Parathyroid adenoma (tissue), 2 donors: ENCODE results near the gene CAPZB.

ENCODE experiments used
- H2AFZ ChIP-seq: fragments of 300-600 bp; sonication (generic); one replicate; pipeline ENCODE4 v1.7.0; 2017; ENCODE audit warnings: antibody characterized with exemption, mild to moderate bottlenecking
- H3K27ac ChIP-seq: fragments of 300-600 bp; sonication (generic); one replicate; pipeline ENCODE4 v1.7.0; 2017
- H3K27me3 ChIP-seq: fragments of 300-600 bp; sonication (generic); one replicate; pipeline ENCODE4 v1.7.0; 2017; ENCODE audit warnings: low read length; ENCODE audit not compliant: control insufficient read depth, insufficient read depth
- H3K36me3 ChIP-seq: fragments of 300-600 bp; sonication (generic); one replicate; pipeline ENCODE4 v1.7.0; 2017; ENCODE audit warnings: low read length; ENCODE audit not compliant: control insufficient read depth, insufficient read depth
- H3K4me1 ChIP-seq: fragments of 300-600 bp; sonication (generic); one replicate; pipeline ENCODE4 v1.7.0; 2017; ENCODE audit warnings: control low read depth
- H3K4me2 ChIP-seq: fragments of 300-600 bp; sonication (generic); one replicate; pipeline ENCODE4 v1.7.0; 2017; ENCODE audit warnings: low read length
- H3K4me3 ChIP-seq: fragments of 300-600 bp; sonication (generic); one replicate; pipeline ENCODE4 v1.7.0; 2017; ENCODE audit warnings: low read depth, low read length
- H3K79me2 ChIP-seq: fragments of 300-600 bp; sonication (generic); one replicate; pipeline ENCODE4 v1.7.0; 2017; ENCODE audit warnings: control low read depth
- H3K9ac ChIP-seq: fragments of 300-600 bp; sonication (generic); one replicate; pipeline ENCODE4 v1.7.0; 2017; ENCODE audit warnings: mild to moderate bottlenecking
- H3K9me3 ChIP-seq: fragments of 300-600 bp; sonication (generic); one replicate; pipeline ENCODE4 v1.7.0; 2017; ENCODE audit warnings: low read length; ENCODE audit not compliant: control insufficient read depth
- TF ChIP-seq, protein P1 (sequence below): fragments of 300-600 bp; sonication (generic); IDR thresholded peaks from one replicate; pipeline ENCODE4 v1.7.0; 2017; ENCODE audit warnings: antibody characterized with exemption, mild to moderate bottlenecking
- donor health status: primary hyperparathyroidism.

Gene CAPZB

DNA sequence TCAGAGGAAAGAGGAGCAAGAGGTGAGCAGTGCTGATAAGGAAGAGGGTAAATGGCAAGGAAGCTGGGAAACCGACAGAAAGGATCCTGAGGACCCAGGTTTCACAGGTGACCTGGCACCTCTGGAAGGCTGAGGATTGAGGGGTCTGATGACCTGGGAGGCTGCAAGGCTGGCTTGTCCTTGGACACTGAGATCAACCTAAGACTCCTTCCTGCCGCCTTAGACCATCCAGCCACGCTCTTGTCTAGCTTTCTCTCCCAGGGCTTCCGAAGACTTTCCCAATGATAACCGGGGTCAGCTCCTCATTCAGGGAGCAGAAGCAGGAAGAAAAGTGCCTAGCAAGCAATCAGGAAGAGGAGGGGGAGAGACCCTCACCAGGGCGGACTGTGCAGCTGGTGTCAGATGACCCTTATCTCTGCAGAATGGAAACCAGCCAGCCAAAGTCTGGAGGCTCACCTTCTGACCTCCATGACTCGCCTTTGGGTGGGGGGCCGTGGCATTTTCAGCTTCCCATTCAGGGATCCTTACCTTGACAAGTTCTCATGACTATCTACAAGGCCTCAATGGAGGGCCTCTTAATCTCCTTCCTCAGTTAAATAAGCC, 77.7 kb downstream of the CAPZB start:
- Histone ChIP-seq H3K9ac (no peak overlapping the region), H3K4me1 (no peaks in the 10 kb centered on the region)

DNA sequence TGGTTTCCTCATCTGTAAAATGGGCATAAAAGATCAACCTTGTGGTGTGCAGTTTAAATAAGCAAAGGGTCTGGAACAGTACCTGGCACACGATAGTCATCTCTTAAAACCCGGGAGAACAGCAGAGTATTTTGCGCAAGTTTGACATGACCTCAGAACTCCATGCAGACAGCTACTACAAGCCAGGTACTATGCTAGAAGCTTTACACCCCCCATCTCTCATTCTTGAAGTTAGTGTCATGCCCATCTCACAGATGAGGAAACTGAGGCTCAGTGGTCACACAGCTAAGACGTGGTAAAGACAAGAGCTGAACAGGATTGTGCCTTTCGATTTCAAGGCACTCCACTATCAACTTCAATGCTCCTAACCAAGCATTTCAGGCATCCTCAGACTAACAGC, 78.7 kb downstream of the CAPZB start:
- Histone ChIP-seq H3K9ac (no peak overlapping the region), H3K9me3 (no peaks in the 10 kb centered on the region), H3K36me3 (no peaks in the 10 kb centered on the region), H3K27me3 (no peaks in the 10 kb centered on the region), H2AFZ (no peak overlapping the region), H3K4me1 (no peaks in the 10 kb centered on the region), H3K27ac (no peak overlapping the region), H3K4me2 (no peak overlapping the region), H3K79me2 (peaks cover 19% of the 10 kb centered on the region), H3K4me3 (no peak overlapping the region)
- TF ChIP-seq, protein P1, sequence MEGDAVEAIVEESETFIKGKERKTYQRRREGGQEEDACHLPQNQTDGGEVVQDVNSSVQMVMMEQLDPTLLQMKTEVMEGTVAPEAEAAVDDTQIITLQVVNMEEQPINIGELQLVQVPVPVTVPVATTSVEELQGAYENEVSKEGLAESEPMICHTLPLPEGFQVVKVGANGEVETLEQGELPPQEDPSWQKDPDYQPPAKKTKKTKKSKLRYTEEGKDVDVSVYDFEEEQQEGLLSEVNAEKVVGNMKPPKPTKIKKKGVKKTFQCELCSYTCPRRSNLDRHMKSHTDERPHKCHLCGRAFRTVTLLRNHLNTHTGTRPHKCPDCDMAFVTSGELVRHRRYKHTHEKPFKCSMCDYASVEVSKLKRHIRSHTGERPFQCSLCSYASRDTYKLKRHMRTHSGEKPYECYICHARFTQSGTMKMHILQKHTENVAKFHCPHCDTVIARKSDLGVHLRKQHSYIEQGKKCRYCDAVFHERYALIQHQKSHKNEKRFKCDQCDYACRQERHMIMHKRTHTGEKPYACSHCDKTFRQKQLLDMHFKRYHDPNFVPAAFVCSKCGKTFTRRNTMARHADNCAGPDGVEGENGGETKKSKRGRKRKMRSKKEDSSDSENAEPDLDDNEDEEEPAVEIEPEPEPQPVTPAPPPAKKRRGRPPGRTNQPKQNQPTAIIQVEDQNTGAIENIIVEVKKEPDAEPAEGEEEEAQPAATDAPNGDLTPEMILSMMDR: no peak

More for the DNA sequence above, 77.7 kb downstream of the CAPZB start:
- H3K79me2 ChIP-seq: peaks cover 16% of the 10 kb centered on the region
- no peak overlapping the region for H2AFZ ChIP-seq
- H3K27me3 ChIP-seq: no peaks in the 10 kb centered on the region
- H3K9me3 ChIP-seq: no peaks in the 10 kb centered on the region
- TF ChIP-seq, protein P1: no peak
- no peak overlapping the region for H3K4me3 ChIP-seq
- no peaks in the 10 kb centered on the region for H3K36me3 ChIP-seq
- H3K27ac ChIP-seq: no peak overlapping the region
- no peak overlapping the region for H3K4me2 ChIP-seq

DNA sequence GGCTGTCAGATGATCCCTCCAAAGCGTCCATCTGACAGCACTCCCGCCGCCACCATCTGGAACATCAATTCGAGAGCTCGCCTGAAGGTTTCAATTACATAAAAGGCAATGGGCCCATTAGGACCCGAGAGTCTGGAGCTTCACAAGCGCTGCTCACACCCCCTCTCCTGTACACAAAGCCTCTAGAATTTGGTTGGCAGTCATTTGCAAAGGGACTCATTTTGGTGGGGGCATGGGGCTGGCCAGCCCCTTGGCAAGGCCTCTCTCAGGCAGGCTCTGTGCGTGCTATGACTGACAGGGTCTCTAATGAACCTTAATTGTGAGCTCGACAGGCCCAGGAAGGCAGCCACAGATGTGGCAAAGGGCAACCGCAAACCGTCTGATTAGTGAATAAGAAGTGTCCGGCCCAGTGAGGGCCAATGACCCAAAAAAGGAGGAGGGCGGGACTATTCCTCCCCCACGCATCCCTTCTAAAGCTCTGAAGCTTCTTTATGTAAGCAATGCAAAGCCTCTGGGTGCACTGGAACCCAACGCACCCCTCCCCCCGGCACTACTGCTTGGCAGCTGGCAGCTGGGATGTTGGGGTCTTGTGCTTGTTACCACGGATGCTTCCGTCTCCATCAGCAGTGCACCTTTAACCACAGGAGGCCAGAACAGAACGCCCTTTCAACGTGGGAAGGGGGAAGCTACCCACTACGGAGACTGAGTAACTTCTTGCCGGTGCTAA, 79.4 kb downstream of the CAPZB start:
- Histone ChIP-seq H3K36me3 (no peaks in the 10 kb centered on the region), H2AFZ (no peak overlapping the region), H3K79me2 (peaks cover 19% of the 10 kb centered on the region), H3K4me2 (no peak overlapping the region), H3K4me1 (peaks cover 4% of the 10 kb centered on the region), H3K27ac (no peak overlapping the region), H3K27me3 (no peaks in the 10 kb centered on the region), H3K9ac (no peak overlapping the region), H3K9me3 (no peaks in the 10 kb centered on the region), H3K4me3 (no peak overlapping the region)
- TF ChIP-seq, protein P1: no peak

DNA sequence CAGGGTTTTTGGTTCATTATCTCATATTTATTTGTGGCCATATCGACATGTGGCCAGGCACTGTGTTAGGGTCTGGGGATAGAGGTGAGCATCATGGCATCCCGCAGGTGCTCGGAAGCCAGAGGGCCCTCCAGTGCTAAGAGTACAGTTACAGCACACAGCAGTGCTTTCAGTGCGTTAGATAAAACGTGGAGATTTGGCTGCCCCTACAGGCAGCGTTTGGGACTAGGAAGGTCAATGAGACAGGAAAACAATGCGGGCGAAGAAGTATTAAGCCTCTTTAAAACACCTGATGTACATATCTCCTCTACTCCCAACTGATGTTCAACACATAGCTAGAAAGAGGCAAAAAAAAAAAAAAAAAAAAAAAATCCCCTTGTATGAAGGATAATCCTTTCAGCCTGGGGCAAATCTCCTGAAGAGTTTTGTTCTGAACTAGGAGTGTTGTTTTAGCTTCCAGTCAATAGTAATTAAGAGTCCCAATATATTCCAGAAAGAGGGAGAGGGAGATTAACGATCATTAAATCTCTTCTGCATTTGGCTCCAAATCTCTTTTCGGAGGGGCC, 80.1 kb downstream of the CAPZB start:
- no peak overlapping the region for H3K4me3 ChIP-seq
- H3K9ac ChIP-seq: no peak overlapping the region
- peaks cover 8% of the 10 kb centered on the region for H3K4me1 ChIP-seq
- no peak overlapping the region for H3K27ac ChIP-seq
- no peak overlapping the region for H2AFZ ChIP-seq
- no peaks in the 10 kb centered on the region for H3K36me3 ChIP-seq
- H3K9me3 ChIP-seq: no peaks in the 10 kb centered on the region
- TF ChIP-seq, protein P1: no peak
- no peaks in the 10 kb centered on the region for H3K27me3 ChIP-seq
- peaks cover 19% of the 10 kb centered on the region for H3K79me2 ChIP-seq
- no peak overlapping the region for H3K4me2 ChIP-seq
